HG02623 (cell line): Measurements from ENCODE around the gene METTL23.

Experiments
- ATAC-seq: cut with Tn5 transposase; IDR thresholded peaks from one replicate; pipeline ENCODE4 v1.9.1; 2021; ENCODE audit warnings: moderate library complexity; ENCODE audit not compliant: unreplicated experiment

The METTL23 gene

GRCh38 chr17:76755285-76755684 lies 28.6 kb downstream of the METTL23 start:
- no peak for ATAC-seq

- no peak for ATAC-seq
Observed at GRCh38 chr17:76757256-76757655, 30.6 kb downstream of the METTL23 start.

GRCh38 chr17:76758570-76758969 lies 31.9 kb downstream of the METTL23 start:
- no peak for ATAC-seq

GRCh38 chr17:76772842-76773525 lies 46.3 kb downstream of the METTL23 start:
- no peak for ATAC-seq

- ATAC-seq: no peak
Observed at GRCh38 chr17:76775021-76775600, 48.5 kb downstream of the METTL23 start.

- ATAC-seq: no peak
Observed at GRCh38 chr17:76781056-76781982, 54.7 kb downstream of the METTL23 start.

- ATAC-seq: no peak
Observed at GRCh38 chr17:76783146-76783545, 56.5 kb downstream of the METTL23 start.
